ENCODE measurements around the gene CHN2.

CHN2 gene

GRCh38 chr7:29287366-29287765, 92.8 kb downstream of the CHN2 start:
- DNase-seq = peak; percentile 23

GRCh38 chr7:29288181-29289091, 93.9 kb downstream of the CHN2 start:
- DNase-seq = peak; percentile 26

GRCh38 chr7:29289156-29290021, 94.8 kb downstream of the CHN2 start:
- peak; percentile 48 for DNase-seq

GRCh38 chr7:29290829-29291228, 96.3 kb downstream of the CHN2 start:
- no peak for DNase-seq

GRCh38 chr7:29291723-29292618, 97.4 kb downstream of the CHN2 start:
- no peak for DNase-seq

GRCh38 chr7:29292886-29293658, 98.5 kb downstream of the CHN2 start:
- no peak for DNase-seq

- no peak for DNase-seq
Measured at GRCh38 chr7:29296421-29296820, 101.8 kb downstream of the CHN2 start.

GRCh38 chr7:29297194-29297890, 102.8 kb downstream of the CHN2 start:
- no peak for DNase-seq

- DNase-seq = no peak
Measured at GRCh38 chr7:29299086-29299485, 104.5 kb downstream of the CHN2 start.

GRCh38 chr7:29300026-29300480, 105.5 kb downstream of the CHN2 start:
- no peak for DNase-seq

- no peak for DNase-seq
Measured at GRCh38 chr7:29300649-29301048, 106.1 kb downstream of the CHN2 start.

GRCh38 chr7:29302666-29303395, 108.3 kb downstream of the CHN2 start:
- no peak for DNase-seq

- peak; percentile 12 for DNase-seq
Measured at GRCh38 chr7:29304756-29305155, 110.2 kb downstream of the CHN2 start.

- DNase-seq = no peak
Measured at GRCh38 chr7:29306319-29306991, 111.9 kb downstream of the CHN2 start.

- no peak for DNase-seq
Measured at GRCh38 chr7:29308424-29308823, 113.8 kb downstream of the CHN2 start.

GRCh38 chr7:29309041-29309854, 114.7 kb downstream of the CHN2 start:
- no peak for DNase-seq

GRCh38 chr7:29310625-29311024, 116.0 kb downstream of the CHN2 start:
- DNase-seq = no peak

- peak; percentile 53 for DNase-seq
Measured at GRCh38 chr7:29311314-29311713, 116.7 kb downstream of the CHN2 start.

GRCh38 chr7:29314148-29314547, 119.6 kb downstream of the CHN2 start:
- no peak for DNase-seq
